ENCODE data around the gene PHC2.

DNA sequence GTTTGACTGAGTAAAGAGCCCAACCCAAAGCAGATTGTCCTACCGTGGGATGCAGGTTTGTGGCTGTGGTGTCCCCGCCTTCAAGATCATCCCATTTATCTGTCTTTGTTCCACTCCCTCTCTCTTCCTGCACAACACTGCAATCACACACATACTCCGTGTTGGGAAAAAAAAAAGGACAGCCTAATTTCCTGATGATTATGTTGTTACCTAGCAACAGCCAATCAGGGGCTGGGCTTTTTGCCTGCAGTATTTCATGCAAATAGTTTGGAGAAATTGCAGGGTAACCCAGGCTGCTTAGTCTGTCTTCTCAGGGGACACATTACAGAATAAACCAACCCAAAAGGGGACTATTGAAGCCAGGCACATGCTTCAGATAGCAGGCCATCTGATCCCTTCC lies 38.3 kb downstream of the PHC2 start:
- TF ChIP-seq, protein P1, sequence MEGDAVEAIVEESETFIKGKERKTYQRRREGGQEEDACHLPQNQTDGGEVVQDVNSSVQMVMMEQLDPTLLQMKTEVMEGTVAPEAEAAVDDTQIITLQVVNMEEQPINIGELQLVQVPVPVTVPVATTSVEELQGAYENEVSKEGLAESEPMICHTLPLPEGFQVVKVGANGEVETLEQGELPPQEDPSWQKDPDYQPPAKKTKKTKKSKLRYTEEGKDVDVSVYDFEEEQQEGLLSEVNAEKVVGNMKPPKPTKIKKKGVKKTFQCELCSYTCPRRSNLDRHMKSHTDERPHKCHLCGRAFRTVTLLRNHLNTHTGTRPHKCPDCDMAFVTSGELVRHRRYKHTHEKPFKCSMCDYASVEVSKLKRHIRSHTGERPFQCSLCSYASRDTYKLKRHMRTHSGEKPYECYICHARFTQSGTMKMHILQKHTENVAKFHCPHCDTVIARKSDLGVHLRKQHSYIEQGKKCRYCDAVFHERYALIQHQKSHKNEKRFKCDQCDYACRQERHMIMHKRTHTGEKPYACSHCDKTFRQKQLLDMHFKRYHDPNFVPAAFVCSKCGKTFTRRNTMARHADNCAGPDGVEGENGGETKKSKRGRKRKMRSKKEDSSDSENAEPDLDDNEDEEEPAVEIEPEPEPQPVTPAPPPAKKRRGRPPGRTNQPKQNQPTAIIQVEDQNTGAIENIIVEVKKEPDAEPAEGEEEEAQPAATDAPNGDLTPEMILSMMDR (optimal IDR thresholded peaks at IDR 0.05 in 1 of 3, IDR thresholded peaks at IDR 0.05 in 1 of 3, conservative IDR thresholded peaks at IDR 0.05 in 1 of 3; ENCODE audit: extremely low read depth in 1 of 3, insufficient read depth in 2 of 3, low read length in 3 of 3), result no peak
- no peak for TF ChIP-seq EZH2 (IDR thresholded peaks at IDR 0.05; ENCODE audit: low read length)
